SK-N-SH (cell line): ENCODE data around the gene BAAT.

ENCODE experiments used
- POLR2AphosphoS5 ChIP-seq: IDR thresholded peaks from 2 replicates; pipeline ENCODE4 v1.6.1; 2012; ENCODE audit warnings: low read depth, low read length
- TF ChIP-seq, protein P1 (sequence below): fragments of 200-600 bp; sonication (generic); IDR thresholded peaks from 2 replicates; pipeline ENCODE4 v1.6.1; 2017; ENCODE audit warnings: antibody characterized with exemption, mild to moderate bottlenecking, moderate library complexity

DNA sequence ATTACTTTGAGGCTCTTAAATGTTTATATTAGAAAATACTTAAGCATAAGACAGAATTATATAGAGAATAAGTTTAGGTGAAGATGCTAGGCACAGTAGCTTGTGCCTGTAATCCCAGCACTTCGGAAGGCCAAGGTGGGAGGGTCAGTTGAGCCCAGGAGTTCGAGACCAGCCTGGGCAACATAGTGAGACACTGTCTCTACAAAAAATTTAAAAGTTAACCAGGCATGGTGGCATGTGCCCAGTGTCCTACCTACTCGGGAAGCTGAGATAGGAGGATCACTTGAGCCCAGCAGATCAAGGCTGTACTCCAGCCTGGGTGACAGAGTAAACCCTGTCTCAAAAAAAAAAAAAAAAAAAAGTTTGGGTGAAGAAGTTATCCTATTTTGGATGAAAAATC, 61.7 kb downstream of the BAAT start:
- TF ChIP-seq, protein P1, sequence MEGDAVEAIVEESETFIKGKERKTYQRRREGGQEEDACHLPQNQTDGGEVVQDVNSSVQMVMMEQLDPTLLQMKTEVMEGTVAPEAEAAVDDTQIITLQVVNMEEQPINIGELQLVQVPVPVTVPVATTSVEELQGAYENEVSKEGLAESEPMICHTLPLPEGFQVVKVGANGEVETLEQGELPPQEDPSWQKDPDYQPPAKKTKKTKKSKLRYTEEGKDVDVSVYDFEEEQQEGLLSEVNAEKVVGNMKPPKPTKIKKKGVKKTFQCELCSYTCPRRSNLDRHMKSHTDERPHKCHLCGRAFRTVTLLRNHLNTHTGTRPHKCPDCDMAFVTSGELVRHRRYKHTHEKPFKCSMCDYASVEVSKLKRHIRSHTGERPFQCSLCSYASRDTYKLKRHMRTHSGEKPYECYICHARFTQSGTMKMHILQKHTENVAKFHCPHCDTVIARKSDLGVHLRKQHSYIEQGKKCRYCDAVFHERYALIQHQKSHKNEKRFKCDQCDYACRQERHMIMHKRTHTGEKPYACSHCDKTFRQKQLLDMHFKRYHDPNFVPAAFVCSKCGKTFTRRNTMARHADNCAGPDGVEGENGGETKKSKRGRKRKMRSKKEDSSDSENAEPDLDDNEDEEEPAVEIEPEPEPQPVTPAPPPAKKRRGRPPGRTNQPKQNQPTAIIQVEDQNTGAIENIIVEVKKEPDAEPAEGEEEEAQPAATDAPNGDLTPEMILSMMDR, result no peak
- no peak for TF ChIP-seq POLR2AphosphoS5
